Glutamatergic neuron (in vitro differentiated cells): ENCODE results near the gene SERPIND1. TPM values are rescaled to one million over a fixed set of nuclear protein-coding genes. Genes with fewer than 3 reads are reported as not detected.

Source experiments
- DNase-seq: peaks from one replicate; pipeline ENCODE4 v3.0.0; 2022
- H3K27ac Mint-ChIP-seq: one replicate; pipeline ENCODE4 v1.8.0; 2020; ENCODE audit warnings: mild to moderate bottlenecking, mixed read lengths, inconsistent platforms; ENCODE audit not compliant: unreplicated experiment
- H3K27me3 Mint-ChIP-seq: one replicate; pipeline ENCODE4 v1.8.0; 2020; ENCODE audit warnings: mild to moderate bottlenecking, moderate library complexity, mixed read lengths, inconsistent platforms; ENCODE audit not compliant: unreplicated experiment
- H3K36me3 Mint-ChIP-seq: one replicate; pipeline ENCODE4 v1.8.0; 2020; ENCODE audit warnings: mild to moderate bottlenecking, mixed read lengths, inconsistent platforms; ENCODE audit not compliant: unreplicated experiment
- H3K4me1 Mint-ChIP-seq: one replicate; pipeline ENCODE4 v1.8.0; 2020; ENCODE audit warnings: mild to moderate bottlenecking, low read depth, mixed read lengths, inconsistent platforms; ENCODE audit not compliant: unreplicated experiment
- H3K4me3 Mint-ChIP-seq: one replicate; pipeline ENCODE4 v1.8.0; 2020; ENCODE audit warnings: mild to moderate bottlenecking, mixed read lengths, inconsistent platforms; ENCODE audit not compliant: unreplicated experiment
- H3K9me3 Mint-ChIP-seq: one replicate; pipeline ENCODE4 v1.8.0; 2020; ENCODE audit warnings: mild to moderate bottlenecking, moderate library complexity, mixed read lengths, inconsistent platforms; ENCODE audit not compliant: unreplicated experiment
- CTCF ChIP-seq: fragments of 200-600 bp; sonication (generic); IDR thresholded peaks from one replicate; pipeline ENCODE4 v1.5.0; 2021; ENCODE audit not compliant: partially characterized antibody, unreplicated experiment
- total RNA-seq: library from RNA; stranded (reverse); fragmentation: NEBNext Ultra II Directional; extraction: Animal tissue kit (Norgen Biotek cat#: 25700); gene quantifications from one replicate; pipeline ENCODE4 v1.2.1, GENCODE V29; 2021; ENCODE audit not compliant: unreplicated experiment

Gene SERPIND1
- total RNA-seq, 1 donor from 2014 or later, result not detected

GRCh38 chr22:20761536-20761935, 12.4 kb upstream of the SERPIND1 start:
- Mint-ChIP-seq H3K27me3 (peaks cover 9% of the 10 kb centered on the region), H3K4me3 (no peak overlapping the region), H3K4me1 (no peaks in the 10 kb centered on the region), H3K36me3 (no peaks in the 10 kb centered on the region), H3K9me3 (no peaks in the 10 kb centered on the region), H3K27ac (no peak overlapping the region)
- no peak for DNase-seq
- TF ChIP-seq CTCF, result no peak

- TF ChIP-seq CTCF, result no peak
- no peak for DNase-seq
- no peaks in the 10 kb centered on the region for H3K4me1 Mint-ChIP-seq
- no peaks in the 10 kb centered on the region for H3K9me3 Mint-ChIP-seq
- no peaks in the 10 kb centered on the region for H3K36me3 Mint-ChIP-seq
- H3K27me3 Mint-ChIP-seq, result peaks cover 7% of the 10 kb centered on the region
- no peak overlapping the region for H3K4me3 Mint-ChIP-seq
- H3K27ac Mint-ChIP-seq, result no peak overlapping the region
Measured at GRCh38 chr22:20762233-20762796, 11.6 kb upstream of the SERPIND1 start.

- Mint-ChIP-seq H3K4me3 (no peak overlapping the region), H3K36me3 (no peaks in the 10 kb centered on the region), H3K9me3 (no peaks in the 10 kb centered on the region), H3K4me1 (no peaks in the 10 kb centered on the region), H3K27ac (no peak overlapping the region), H3K27me3 (peaks cover 5% of the 10 kb centered on the region)
- TF ChIP-seq CTCF, result no peak
- no peak for DNase-seq
Measured at GRCh38 chr22:20763630-20764470, 10.1 kb upstream of the SERPIND1 start.

- H3K4me3 Mint-ChIP-seq, result no peak overlapping the region
- H3K27ac Mint-ChIP-seq, result no peak overlapping the region
- no peak for TF ChIP-seq CTCF
- peaks cover 6% of the 10 kb centered on the region for H3K27me3 Mint-ChIP-seq
- no peaks in the 10 kb centered on the region for H3K36me3 Mint-ChIP-seq
- no peaks in the 10 kb centered on the region for H3K4me1 Mint-ChIP-seq
- DNase-seq, result no peak
- no peaks in the 10 kb centered on the region for H3K9me3 Mint-ChIP-seq
Measured at GRCh38 chr22:20764471-20764720, 9.5 kb upstream of the SERPIND1 start.

GRCh38 chr22:20764729-20765128, 9.2 kb upstream of the SERPIND1 start:
- H3K27ac Mint-ChIP-seq, result no peak overlapping the region

More at GRCh38 chr22:20764729-20765128, 9.2 kb upstream of the SERPIND1 start:
- H3K4me1 Mint-ChIP-seq, result no peaks in the 10 kb centered on the region
- DNase-seq, result no peak
- no peak for TF ChIP-seq CTCF
- peaks cover 6% of the 10 kb centered on the region for H3K27me3 Mint-ChIP-seq
- no peaks in the 10 kb centered on the region for H3K9me3 Mint-ChIP-seq
- no peak overlapping the region for H3K4me3 Mint-ChIP-seq
- no peaks in the 10 kb centered on the region for H3K36me3 Mint-ChIP-seq
